Mesothelial cell of epicardium (in vitro differentiated cells): ENCODE results near the gene ZNF215. TPM values are rescaled to one million over a fixed set of nuclear protein-coding genes. Genes with fewer than 3 reads are reported as not detected.

Experiments used
- DNase-seq, 2 experiments: peaks; one replicate each; pipeline ENCODE4 v3.0.0; 2021; ENCODE audit warnings: low spot score in 2 of 2; ENCODE audit not compliant: unreplicated experiment in 2 of 2
- H3K27ac Mint-ChIP-seq: 2 replicates; pipeline ENCODE4 v1.8.0; 2021; ENCODE audit warnings: mixed read lengths
- H3K27me3 Mint-ChIP-seq: 2 replicates; pipeline ENCODE4 v1.8.0; 2021; ENCODE audit warnings: low read depth, mixed read lengths
- H3K36me3 Mint-ChIP-seq: 2 replicates; pipeline ENCODE4 v1.8.0; 2021; ENCODE audit warnings: mixed read lengths
- H3K4me1 Mint-ChIP-seq: 2 replicates; pipeline ENCODE4 v1.8.0; 2021; ENCODE audit warnings: mixed read lengths
- H3K4me3 Mint-ChIP-seq: 2 replicates; pipeline ENCODE4 v1.8.0; 2021; ENCODE audit warnings: mild to moderate bottlenecking, moderate library complexity, mixed read lengths
- H3K9me3 Mint-ChIP-seq: 2 replicates; pipeline ENCODE4 v1.8.0; 2021; ENCODE audit warnings: mixed read lengths
- CTCF ChIP-seq: fragments of 200-600 bp; sonication (generic); IDR thresholded peaks from one replicate; pipeline ENCODE4 v1.5.0; 2021; ENCODE audit warnings: antibody characterized with exemption; ENCODE audit not compliant: unreplicated experiment
- total RNA-seq: library from RNA; stranded (reverse); gene quantifications from 3 replicates; pipeline ENCODE4 v1.2.1, GENCODE V29; 2021

Gene ZNF215
- total RNA-seq, 1 donor from 2014 or later, result 2.8 TPM

GRCh38 chr11:6979365-6979764 is 53.1 kb downstream of the ZNF215 start:
- no peak for TF ChIP-seq CTCF
- Mint-ChIP-seq H3K36me3 (no peaks in the 10 kb centered on the region), H3K27ac (no peak overlapping the region), H3K9me3 (peaks cover 4% of the 10 kb centered on the region), H3K4me3 (no peak overlapping the region), H3K27me3 (no peaks in the 10 kb centered on the region), H3K4me1 (no peaks in the 10 kb centered on the region)
- no peak for DNase-seq

DNA sequence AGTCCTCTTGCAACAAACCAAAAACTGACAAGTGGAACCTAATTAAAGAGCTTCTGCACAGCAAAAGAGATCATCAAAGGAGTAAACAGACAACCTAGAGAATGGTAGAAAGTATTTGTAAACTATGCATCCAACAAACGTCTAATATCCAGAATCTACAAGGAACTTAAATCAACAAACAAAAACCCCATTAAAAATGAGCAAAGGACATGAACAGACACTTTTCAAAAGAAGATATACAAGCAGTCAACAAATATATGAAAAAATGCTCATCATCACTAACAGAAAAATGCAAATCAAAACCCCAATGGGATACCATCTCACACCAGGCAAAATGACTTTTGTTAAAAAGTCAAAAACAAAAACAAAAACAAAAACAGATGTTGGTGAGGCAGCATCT is 60.3 kb downstream of the ZNF215 start:
- Mint-ChIP-seq H3K9me3 (peaks cover 25% of the 10 kb centered on the region), H3K4me1 (peaks cover 4% of the 10 kb centered on the region), H3K27me3 (no peaks in the 10 kb centered on the region), H3K27ac (no peak overlapping the region), H3K4me3 (no peak overlapping the region), H3K36me3 (no peaks in the 10 kb centered on the region)
- DNase-seq, result no peak
- no peak for TF ChIP-seq CTCF

GRCh38 chr11:6988506-6988905 is 62.3 kb downstream of the ZNF215 start:
- DNase-seq, result no peak

DNA sequence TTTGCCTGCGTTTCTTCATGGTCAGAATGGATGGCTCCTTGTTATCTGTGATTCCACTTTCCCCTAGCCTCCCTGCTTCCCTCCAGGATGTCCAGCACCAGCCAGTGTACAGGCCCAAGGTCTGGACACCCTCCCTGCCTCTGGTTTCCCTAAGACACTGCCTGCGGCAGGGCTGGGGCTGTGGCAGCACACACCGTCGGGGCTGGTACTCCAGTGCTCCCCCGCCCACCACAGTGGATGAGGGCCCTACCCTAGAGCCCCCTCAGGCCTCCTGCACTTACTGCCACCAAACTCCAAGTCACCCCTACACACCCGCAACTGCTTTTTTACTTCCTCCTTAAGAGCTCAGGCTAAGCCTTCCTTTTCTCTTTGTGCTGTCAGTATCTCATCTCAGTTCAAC is 65.0 kb downstream of the ZNF215 start:
- no peak for TF ChIP-seq CTCF
- Mint-ChIP-seq H3K4me3 (no peak overlapping the region), H3K27ac (no peak overlapping the region), H3K4me1 (peaks cover 23% of the 10 kb centered on the region), H3K9me3 (peaks cover 10% of the 10 kb centered on the region), H3K36me3 (no peaks in the 10 kb centered on the region), H3K27me3 (no peaks in the 10 kb centered on the region)
- no peak for DNase-seq

More at GRCh38 chr11:6988506-6988905, 62.3 kb downstream of the ZNF215 start:
- peaks cover 23% of the 10 kb centered on the region for H3K4me1 Mint-ChIP-seq
- peaks cover 25% of the 10 kb centered on the region for H3K9me3 Mint-ChIP-seq
- H3K27ac Mint-ChIP-seq, result no peak overlapping the region
- H3K36me3 Mint-ChIP-seq, result no peaks in the 10 kb centered on the region
- no peaks in the 10 kb centered on the region for H3K27me3 Mint-ChIP-seq
- no peak for TF ChIP-seq CTCF
- H3K4me3 Mint-ChIP-seq, result no peak overlapping the region

GRCh38 chr11:6992026-6992425 is 65.8 kb downstream of the ZNF215 start:
- H3K36me3 Mint-ChIP-seq, result no peaks in the 10 kb centered on the region
- H3K27me3 Mint-ChIP-seq, result no peaks in the 10 kb centered on the region
- no peak for DNase-seq
- peaks cover 23% of the 10 kb centered on the region for H3K4me1 Mint-ChIP-seq
- H3K4me3 Mint-ChIP-seq, result no peak overlapping the region
- TF ChIP-seq CTCF, result no peak
- H3K27ac Mint-ChIP-seq, result peak overlapping the region; percentile 13
- peaks cover 2% of the 10 kb centered on the region for H3K9me3 Mint-ChIP-seq
